Upper lobe of left lung (tissue), 4 donors: ENCODE data around the gene GSN.

Experiments used
- CTCF ChIP-seq, 6 experiments: fragments of 450-650 bp in 4 of 6; fragments of 200-600 bp in 2 of 6; sonication (generic) in 2 of 6; IDR thresholded peaks; one replicate each; pipeline ENCODE4 v1.5.1; 2016 to 2019; ENCODE audit warnings: antibody characterized with exemption in 6 of 6
- POLR2A ChIP-seq, 4 donors: fragments of 450-650 bp; IDR thresholded peaks; one replicate each; pipeline ENCODE4 v1.5.1; 2016 to 2017; ENCODE audit warnings: antibody characterized with exemption in 4 of 4, mild to moderate bottlenecking in 2 of 4

DNA sequence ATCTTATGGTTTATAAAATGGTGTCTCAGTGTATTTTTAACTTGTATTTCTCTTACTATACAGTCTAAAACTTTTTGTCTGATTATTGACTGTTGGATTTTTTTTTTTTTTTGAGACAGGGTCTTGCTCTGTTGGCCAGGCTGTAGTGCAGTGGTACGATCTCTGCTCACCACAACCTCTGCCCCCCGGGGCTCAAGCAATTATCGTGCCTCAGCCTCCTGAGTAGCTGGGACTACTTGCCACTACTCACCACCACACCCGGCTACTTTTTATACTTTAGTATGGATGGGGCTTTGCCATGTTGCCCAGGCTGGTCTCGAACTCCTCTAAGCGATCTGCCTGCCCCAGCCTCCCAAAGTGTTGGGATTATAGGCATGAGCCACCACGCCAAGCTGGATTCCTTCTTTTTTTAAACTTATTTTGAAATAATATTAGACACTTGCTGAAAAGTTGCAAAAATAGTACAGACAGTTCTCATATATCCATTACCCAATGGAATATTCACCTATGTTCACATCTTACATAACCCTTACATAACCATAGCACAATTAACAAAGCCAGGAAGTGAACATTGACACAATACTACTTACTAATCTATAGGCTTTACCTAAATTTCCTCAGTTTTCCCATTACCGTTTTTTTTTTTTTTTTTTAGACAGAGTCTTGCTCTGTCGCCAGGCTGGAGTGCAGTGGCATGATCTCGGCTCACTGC, 54.9 kb downstream of the GSN start:
- TF ChIP-seq POLR2A (IDR thresholded peaks at IDR 0.05) (no peak), CTCF (IDR thresholded peaks at IDR 0.05) (no peak)
